Measurements from ENCODE around the gene BLID. TPM values are rescaled to one million over a fixed set of nuclear protein-coding genes. Genes with fewer than 3 reads are reported as not detected.

Gene BLID
- total and polyA plus RNA-seq, 2 of the 8 experiments (the other 6 are each of a cell fraction or from before 2014, with no cell fraction given), result not detected

DNA sequence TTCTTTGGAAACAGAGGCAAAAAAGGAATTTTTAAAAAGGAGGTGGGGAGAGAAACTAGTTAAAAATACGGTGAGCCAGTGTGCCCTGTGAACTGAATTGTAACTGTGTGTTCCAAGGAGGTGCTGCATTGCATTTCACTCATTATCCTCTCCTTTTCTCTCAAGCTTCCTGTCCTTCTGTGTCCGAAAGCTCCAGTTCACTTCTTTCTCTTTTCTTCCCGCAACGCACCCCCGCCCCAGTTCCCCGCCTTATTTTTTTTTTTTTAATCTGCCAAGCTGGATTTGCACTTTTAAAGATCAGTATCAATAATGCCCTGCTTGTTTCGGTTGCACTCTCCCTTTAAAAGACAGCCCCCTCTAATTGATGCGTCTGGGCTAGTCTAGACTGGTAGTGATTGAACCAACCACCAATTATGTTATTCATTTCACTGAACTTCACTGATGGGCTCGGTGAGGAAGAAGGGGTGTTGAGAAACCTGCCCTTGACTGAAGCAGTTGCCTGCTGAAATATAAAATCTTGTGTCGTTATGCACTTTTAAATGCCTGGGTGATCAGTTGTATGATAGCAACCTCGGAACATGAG is 18.5 kb downstream of the BLID start:
- no peak overlapping the region for H3K23ac ChIP-seq (ENCODE audit: insufficient read length)
- H3K27me3 ChIP-seq (replicated peaks in 1 of 4; ENCODE audit: control insufficient read depth in 3 of 4, extremely low read depth in 1 of 4, insufficient read depth in 3 of 4, low read length in 3 of 4), result peaks cover 0 to 15% (median 12%) of the 10 kb centered on the region in 4 experiments; a peak in 6 of 7 replicates
- peak overlapping the region in 1 of 2 experiments; percentile 46; a peak in 1 of 4 replicates for H3K4me2 ChIP-seq (ENCODE audit: insufficient read depth in 1 of 2, low read depth in 2 of 2, low read length in 2 of 2)
- WGBS, 2 experiments (ENCODE audit: extremely low coverage in 1 of 2, insufficient coverage in 1 of 2, insufficient read length in 1 of 2, insufficient replicate concordance in 2 of 2, low coverage in 1 of 2, low lambda C conversion rate in 2 of 2, missing lambda C conversion rate in 1 of 2), result 59% methylated on average over 11 of the region's 11 CpGs; no CpG with 5 or more reads in 1 of the 2 experiments
- H2BK12ac ChIP-seq (ENCODE audit: low read depth, low read length), result no peak overlapping the region
- H3K79me2 ChIP-seq (ENCODE audit: control insufficient read depth in 1 of 2, insufficient read depth in 2 of 2, low read length in 2 of 2), result no peaks in the 10 kb centered on the region
- H2BK5ac ChIP-seq (ENCODE audit: low read depth, low read length), result no peak overlapping the region
- H3K4me1 ChIP-seq (replicated peaks in 1 of 4; ENCODE audit: control insufficient read depth in 3 of 4, insufficient read depth in 4 of 4, low read length in 3 of 4), result peaks cover 2 to 12% (median 4%) of the 10 kb centered on the region in 4 experiments; a peak in 6 of 7 replicates
- no peak overlapping the region for H2BK15ac ChIP-seq (ENCODE audit: low read length)
- no peaks in the 10 kb centered on the region; the same call in 1 of the 2 replicates for H3K23me2 ChIP-seq (ENCODE audit: low read depth, low read length)
- no peak overlapping the region for H3K27ac ChIP-seq (ENCODE audit: low read depth, low read length)
- no peak overlapping the region for H2BK20ac ChIP-seq (ENCODE audit: low read length)
- no peaks in the 10 kb centered on the region for H3K9me3 ChIP-seq (ENCODE audit: insufficient read depth in 2 of 2, low read depth in 1 of 2, low read length in 1 of 2)
- no peak overlapping the region for H3K56ac ChIP-seq (replicated peaks; ENCODE audit: insufficient read length, low read depth, low read length)
- H3K14ac ChIP-seq (ENCODE audit: insufficient read length), result no peak overlapping the region
- no peak overlapping the region for H4K5ac ChIP-seq (ENCODE audit: insufficient read length, low read depth, low read length)
- H4K91ac ChIP-seq (replicated peaks; ENCODE audit: insufficient read length, low read length), result no peak overlapping the region
- POLR2A ChIA-PET (ENCODE audit: partially characterized antibody), result no interaction called here
- H3K18ac ChIP-seq (ENCODE audit: extremely low read depth, low read length), result no peak overlapping the region
- no peak overlapping the region for H4K8ac ChIP-seq (ENCODE audit: extremely low read depth, insufficient read depth, low read length)
- H2AK5ac ChIP-seq (ENCODE audit: low read depth, low read length), result no peak overlapping the region
- H3K79me1 ChIP-seq (ENCODE audit: low read depth, low read length), result no peaks in the 10 kb centered on the region
- peak overlapping the region; percentile 19; the same call in 1 of the 2 replicates for H2AFZ ChIP-seq (ENCODE audit: low read length)
- no peak overlapping the region for H3K4ac ChIP-seq (replicated peaks; ENCODE audit: insufficient read length, low read depth, low read length)
- TF ChIP-seq KDM1A (IDR thresholded peaks at IDR 0.05; ENCODE audit: borderline replicate concordance, low read length), result no peak
- H3K4me3 ChIP-seq (ENCODE audit: extremely low read depth in 1 of 4, insufficient read depth in 2 of 4, low read depth in 3 of 4, low read length in 4 of 4), result peak overlapping the region in 1 of 4 experiments; percentile 19; a peak in 1 of 8 replicates
- no peak overlapping the region for H2BK120ac ChIP-seq (replicated peaks; ENCODE audit: low read depth, low read length)
- DNase-seq (ENCODE audit: low read depth in 1 of 2, low spot score in 2 of 2) (no peak), FAIRE-seq (peak; percentile 62)
- CTCF ChIA-PET (ENCODE audit: partially characterized antibody), result interaction anchor here (0.6 to 4.3 kb wide), 5 partner anchors 8 to 718 kb away, joined by 3 to 15 read pairs (median 3); no protein-coding TSS in a partner anchor
- no peaks in the 10 kb centered on the region for H3K36me3 ChIP-seq (ENCODE audit: control insufficient read depth in 2 of 4, insufficient read depth in 4 of 4, low read length in 3 of 4)
- no peak overlapping the region for H3K9ac ChIP-seq (replicated peaks in 1 of 4; ENCODE audit: extremely low read depth in 1 of 4, low read depth in 3 of 4, low read length in 3 of 4)
- H4K20me1 ChIP-seq (replicated peaks in 1 of 2; ENCODE audit: control insufficient read depth in 1 of 2, insufficient read depth in 2 of 2, low read length in 2 of 2), result no peaks in the 10 kb centered on the region
